GM18870 (cell line): ENCODE data around the gene IFNL2.
"Not testable (repeated sequence)": the region's sequence is repeated elsewhere in the genome, so short reads cannot be mapped to it uniquely, and the experiment has no call there.

Experiments
- ATAC-seq: cut with Tn5 transposase; IDR thresholded peaks from one replicate; pipeline ENCODE4 v1.9.1; 2021; ENCODE audit warnings: moderate library complexity; ENCODE audit not compliant: unreplicated experiment

IFNL2 gene

DNA sequence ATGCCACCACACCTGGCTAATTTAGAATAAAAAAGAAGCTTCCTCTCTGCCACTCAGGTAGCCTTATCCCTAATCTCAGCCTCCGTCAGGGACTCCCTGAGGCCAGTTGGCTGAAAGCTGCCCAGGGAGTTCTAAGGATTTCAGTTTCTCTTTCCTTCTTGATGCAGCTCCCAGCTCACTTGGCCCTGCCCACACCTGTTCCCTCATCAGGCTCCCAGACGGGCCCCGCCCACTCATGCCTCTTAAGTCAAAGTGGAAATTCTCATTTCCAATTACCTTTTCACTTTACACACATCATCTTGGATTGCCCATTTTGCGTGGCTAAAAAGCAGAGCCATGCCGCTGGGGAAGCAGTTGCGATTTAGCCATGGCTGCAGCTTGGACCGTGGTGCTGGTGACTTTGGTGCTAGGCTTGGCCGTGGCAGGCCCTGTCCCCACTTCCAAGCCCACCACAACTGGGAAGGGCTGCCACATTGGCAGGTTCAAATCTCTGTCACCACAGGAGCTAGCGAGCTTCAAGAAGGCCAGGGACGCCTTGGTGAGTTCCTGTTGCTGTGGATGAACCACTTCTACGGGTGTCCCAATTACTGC lies 28.0 kb downstream of the IFNL2 start, which contains the start of gene IFNL1:
Gene IFNL1, plus strand, starts transcription at position 353 of the 591 bp plus-strand sequence. Its CDS starts 15 bp downstream, at position 368.
- no peak for ATAC-seq

DNA sequence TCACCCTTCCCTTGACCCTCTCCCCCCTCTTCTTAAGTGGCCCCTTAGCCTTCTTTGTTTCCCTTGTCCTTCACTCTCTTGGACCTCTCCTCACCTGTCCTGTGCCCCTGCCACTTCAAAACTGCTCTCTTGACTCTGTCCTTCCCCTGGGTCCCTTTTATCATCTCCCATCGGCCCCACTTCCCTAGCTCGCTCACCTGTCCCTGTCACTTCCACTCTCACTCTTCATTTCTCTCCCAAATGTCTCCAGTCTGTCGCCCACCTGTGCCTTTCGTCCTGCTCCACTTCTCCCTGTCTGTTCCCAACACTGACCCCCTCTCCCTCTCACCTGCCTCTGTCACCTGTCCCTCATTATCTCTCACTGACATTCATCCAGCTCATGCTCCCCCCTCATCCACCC lies 28.7 kb downstream of the IFNL2 start:
- ATAC-seq, result no peak

DNA sequence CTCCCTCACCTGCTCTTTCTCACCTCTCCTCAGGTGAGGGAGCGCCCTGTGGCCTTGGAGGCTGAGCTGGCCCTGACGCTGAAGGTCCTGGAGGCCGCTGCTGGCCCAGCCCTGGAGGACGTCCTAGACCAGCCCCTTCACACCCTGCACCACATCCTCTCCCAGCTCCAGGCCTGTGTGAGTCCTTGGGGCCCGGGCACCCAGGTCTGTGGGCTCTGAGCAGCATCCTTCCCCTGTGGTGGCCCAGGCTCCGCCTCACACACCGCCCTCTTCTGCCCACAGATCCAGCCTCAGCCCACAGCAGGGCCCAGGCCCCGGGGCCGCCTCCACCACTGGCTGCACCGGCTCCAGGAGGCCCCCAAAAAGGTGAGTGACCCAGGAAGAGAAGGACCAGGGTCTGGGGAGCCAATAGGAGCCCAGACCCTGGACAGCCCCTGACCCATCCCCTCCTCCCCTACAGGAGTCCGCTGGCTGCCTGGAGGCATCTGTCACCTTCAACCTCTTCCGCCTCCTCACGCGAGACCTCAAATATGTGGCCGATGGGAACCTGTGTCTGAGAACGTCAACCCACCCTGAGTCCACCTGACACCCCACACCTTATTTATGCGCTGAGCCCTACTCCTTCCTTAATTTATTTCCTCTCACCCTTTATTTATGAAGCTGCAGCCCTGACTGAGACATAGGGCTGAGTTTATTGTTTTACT lies 29.9 kb downstream of the IFNL2 start:
- ATAC-seq, result no peak

DNA sequence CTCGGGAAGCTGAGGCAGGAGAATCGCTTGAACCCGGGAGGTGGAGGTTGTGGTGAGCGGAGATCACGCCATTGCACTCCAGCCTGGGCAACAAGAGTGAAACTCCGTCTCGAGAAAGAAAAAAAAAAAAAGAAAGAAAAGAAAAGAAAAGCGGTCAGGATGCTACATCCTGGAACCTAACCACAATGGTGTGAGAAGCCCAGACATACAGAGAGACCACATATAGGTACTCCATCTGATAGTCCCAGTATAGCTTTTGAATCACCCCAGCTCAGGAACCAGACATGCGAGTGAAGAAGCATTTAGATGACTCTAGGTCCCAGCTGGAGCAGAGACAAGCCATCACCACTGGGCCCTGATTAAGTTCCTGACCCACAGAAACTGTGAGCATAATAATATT lies 31.2 kb downstream of the IFNL2 start:
- no peak for ATAC-seq

- no peak for ATAC-seq
Measured at GRCh38 chr19:39299832-39300231, 31.6 kb downstream of the IFNL2 start.

- no peak for ATAC-seq
Measured at GRCh38 chr19:39301021-39301420, 32.8 kb downstream of the IFNL2 start.

DNA sequence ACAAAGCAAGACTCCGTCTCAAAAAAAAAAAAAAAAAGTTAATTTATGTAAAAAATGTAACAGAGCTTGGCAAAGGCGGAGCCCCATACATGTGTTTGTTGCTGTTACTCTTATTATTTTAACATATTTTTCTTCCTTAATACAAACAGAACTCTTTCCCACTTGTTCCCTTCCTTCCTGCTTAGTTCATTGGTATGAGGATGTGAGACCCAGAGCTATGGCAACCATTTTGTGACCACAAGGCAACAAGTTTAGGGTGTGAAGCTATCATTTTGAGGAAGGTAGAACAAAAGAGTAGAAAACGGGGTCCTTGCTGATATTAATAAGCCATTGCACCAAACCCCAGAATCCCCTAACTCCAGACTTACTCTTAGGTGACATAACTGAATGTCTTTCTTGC lies 33.4 kb downstream of the IFNL2 start:
- no peak for ATAC-seq

DNA sequence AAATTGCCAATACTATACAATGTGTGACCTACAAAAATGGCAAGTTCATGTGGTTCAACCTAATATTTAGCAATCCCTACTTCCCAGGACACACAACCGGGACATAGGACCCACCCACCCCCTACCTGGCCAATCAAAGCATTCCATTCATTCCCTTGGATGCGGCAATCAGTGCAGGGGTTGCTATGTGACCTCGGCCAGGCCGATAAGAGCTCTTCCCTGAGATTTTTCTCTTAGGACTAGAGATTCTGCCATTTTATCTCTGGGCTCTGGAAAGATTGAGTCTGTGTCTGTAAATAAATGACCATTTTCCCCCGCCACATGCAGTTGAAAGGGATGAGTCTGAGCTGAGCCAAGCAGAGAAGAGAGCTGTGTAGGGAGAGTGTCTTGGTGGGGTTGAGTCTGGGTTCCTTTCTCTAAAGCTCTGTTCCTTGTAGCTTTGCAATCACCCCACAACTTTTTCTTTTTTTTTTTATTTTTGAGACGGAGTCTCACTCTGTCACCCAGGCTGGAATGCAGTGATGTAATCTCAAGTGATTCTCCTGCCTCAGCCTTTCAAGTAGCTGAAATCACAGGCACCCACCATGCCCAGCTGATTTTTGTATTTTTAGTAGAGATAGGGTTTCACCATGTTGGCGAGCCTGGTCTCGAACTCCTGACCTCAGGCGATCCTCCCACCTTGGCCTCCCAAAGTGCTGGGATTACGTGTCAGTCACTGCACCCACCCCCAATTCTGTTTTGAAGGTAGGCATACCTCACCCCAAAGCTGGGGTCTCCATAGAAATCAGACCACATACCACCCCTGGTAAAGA lies 35.4 kb downstream of the IFNL2 start:
- no peak for ATAC-seq

GRCh38 chr19:39304185-39304513 lies 36.0 kb downstream of the IFNL2 start:
- no peak for ATAC-seq

DNA sequence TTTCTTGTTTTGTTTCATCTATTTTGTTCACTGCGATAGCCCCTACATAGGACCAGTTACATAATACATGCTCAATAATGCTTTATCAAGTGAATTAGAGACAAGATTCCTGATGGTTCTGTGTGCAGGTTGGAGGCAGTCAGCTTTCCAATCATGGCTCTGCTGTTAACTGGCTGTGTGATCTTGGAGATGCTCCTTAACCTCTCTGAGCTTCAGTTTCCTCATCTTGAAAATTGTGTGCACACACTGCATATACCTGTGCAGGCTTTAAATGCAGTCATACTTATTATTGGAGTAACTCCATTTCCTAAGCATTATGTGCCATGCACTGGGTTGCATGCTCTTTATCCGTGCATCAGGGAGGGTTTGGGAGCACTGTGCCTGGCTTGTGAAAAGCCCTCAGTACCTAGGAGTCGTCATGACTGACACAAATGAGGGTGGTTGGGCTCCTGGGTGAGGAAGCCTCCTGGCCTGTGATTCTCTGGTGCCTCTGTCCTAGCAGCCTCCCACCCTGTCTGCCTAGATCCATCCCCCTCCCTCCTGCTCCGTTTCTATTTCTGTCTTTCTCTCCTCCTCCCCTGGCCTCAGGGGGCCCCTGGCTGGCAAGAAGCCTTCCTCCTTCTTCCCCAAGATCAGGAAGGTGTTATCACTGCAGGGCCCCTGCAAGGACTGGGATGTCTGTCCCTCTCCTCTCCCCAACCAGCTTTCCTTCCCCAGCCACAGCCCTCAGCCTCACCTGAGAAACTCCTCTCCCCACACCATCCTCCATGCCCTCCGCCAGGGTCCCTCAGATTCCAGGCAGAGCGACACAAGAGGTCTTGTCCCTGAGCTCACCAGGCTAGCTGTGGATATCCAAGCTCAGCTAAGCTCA lies 36.7 kb downstream of the IFNL2 start:
- no peak for ATAC-seq

DNA sequence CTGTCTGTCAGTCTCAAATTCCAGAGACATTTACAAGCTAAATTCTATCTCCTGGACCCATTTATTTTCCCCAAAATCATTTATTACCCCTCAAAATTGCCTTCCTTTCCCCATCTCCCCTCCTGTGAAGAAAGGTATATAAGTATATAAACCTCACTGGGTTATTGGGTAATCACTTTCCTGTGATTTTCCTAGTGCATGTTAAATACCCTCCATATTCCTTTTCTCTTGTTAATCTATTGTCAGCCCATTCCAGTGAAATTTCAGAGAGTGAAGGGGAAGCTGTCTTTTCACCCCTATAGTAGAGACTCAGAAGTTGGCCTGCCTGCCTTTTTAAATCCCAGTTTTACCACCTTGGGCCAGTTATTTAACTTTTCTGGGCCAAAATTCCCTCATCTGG lies 37.9 kb downstream of the IFNL2 start:
- ATAC-seq, result no peak

DNA sequence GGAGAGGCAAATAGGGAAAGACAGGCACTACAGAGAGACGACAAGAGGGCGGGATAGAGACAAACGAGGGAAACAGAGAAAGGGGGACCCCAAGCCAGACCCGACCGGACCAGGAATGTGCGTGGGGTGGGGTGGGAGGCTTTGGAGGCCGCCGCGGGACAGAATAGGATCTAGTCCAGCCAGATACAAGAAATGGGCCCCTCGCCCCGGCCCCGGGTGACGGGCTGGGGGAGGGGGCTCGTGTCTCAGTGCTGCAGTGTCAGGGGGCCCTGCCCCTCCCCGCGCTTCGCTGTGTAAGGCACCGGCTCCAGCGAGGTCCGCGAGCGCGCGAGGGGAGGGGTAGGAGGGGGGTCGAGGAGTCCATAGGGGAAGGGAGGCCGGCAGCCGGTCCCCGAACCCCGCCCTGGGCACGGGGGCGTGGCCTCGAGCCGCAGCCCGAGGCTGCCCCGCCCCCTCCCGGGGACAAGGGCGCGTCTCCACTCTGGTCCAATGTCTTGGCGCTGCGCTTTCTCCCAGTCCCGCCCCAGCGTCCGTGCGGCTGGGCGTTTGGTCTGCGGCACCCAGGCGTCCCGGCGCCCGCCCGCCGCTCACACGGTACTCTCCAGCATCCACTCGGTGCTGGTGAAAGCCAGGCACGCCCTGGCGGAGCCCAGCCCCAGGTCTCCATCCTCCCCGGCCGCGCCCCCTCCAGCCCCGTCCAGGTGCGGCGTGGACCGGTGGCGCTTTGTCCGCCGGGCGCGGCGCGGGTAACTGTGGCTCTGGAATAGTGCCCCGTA lies 39.0 kb downstream of the IFNL2 start:
- ATAC-seq, result no peak

GRCh38 chr19:39307822-39308530 lies 39.8 kb downstream of the IFNL2 start:
- no peak for ATAC-seq

- no peak for ATAC-seq
Measured at GRCh38 chr19:39308531-39309304, 40.5 kb downstream of the IFNL2 start.

DNA sequence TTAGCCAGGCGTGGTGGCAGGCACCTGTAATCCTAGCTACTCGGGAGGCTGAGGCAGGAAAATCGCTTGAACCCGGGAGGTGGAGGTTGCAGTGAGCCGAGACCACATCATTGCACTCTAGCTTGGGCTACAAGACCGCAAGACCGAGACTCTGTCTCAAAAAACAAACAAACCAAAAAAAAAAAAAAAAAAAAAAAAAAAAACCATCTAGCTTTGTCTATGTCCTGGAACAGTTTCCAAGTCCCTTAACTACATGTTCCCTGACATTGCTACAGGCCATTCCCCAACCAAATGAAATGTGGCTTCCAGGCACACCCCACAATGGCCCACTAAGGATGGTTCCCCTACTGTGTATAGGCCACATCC lies 41.1 kb downstream of the IFNL2 start:
- ATAC-seq, result not testable (repeated sequence)

DNA sequence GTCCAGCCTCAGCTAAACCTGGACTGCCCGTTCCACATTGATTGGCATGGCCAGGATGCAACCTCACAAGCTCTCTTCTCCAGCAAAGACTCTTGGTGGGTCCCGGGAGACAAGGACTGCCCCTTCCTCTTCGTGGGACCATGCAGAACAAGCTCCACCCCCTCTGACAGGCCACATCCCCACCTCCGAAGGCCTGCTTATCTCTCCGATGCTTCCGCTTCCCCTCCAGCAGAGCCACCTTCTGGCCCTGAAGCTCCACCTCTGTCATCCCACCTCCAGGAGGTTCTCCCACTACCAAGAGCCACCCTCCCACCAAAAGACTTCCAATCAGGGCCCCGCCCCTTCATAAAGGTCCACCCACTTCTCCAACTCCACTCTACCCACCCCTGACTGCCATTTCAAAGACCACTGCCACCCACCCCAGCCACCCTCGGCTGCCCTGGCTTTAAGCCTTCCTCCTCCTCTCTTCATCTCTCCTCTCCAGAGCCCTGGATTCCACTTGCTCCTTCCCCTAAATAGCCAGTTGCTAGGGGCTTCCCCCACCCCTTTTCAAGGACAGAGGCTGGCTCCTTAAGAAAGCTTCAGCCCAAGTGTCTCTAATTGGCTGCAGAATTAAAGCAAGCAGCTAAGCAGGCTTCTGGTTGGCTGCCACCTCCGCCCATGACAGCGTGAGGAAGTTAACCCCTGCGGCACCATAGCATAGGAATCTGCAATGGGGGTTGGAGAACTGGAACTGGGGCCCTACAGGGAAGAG lies 42.5 kb downstream of the IFNL2 start:
- no peak for ATAC-seq

DNA sequence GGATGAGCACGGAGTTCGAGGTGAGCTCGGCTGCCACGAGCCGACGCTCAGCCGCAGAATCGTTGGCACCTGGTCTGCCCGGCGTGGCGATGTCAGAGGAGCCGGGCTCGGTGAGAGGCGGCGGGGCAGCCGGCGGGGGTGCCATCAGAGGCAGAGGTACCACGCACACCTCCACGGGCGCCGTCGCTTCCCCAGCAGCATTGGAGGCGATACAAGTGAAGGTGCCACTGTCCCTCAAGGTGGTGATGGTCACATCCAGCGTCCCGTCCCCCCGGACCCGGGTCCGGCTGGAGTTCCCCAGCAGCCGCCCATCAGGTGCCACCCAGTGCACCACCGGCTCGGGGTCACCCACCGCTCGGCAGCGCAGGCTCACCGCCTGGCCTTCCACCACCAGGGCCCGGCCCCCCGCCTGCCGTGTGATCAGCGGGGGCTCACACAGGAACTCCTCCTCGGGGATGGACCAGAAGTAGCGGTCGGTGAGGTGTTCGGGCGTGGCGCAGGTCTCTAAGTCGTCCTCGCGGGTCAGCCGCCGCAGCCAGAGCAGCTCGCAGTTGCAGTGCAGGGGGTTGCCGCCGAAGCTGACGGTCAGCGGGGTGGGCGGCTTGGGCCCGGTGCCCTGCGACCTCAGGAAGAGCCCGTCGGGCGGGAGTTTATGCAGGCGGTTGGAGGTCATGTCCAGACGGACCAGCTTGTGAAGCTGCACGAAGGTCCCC lies 46.0 kb downstream of the IFNL2 start:
- no peak for ATAC-seq

DNA sequence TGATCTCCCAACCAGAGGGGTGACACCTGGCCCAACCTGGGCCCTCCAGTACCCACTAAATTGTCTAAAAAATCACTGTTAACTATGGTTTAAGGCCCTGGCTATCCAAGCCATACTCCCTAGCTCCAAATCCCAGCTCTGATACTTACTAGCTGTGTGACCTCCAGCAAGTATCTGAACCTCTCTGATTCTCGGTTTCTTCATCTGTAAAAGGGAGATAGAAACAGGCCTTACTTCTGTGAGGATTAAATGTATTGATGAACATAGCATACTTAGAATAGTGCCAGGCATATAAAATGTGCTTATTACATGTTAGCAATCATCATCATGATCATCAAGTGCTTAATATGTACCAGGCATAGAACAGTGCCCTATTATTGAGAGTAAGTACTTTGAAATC lies 47.7 kb downstream of the IFNL2 start:
- no peak for ATAC-seq
